ENCODE measurements around the gene R3HDM2. TPM values are rescaled to one million over a fixed set of nuclear protein-coding genes. Genes with fewer than 3 reads are reported as not detected.

Gene R3HDM2
- total RNA-seq, 6 experiments from 2014 or later, result 33.7 to 39.4 (median 37.9) TPM

- H3K9me3 Mint-ChIP-seq, result no peaks in the 10 kb centered on the region; the same call in 1 of the 2 replicates
- peaks cover 23% of the 10 kb centered on the region; the same call in 1 of the 2 replicates for H3K36me3 Mint-ChIP-seq (ENCODE audit: low read depth)
- peaks cover 15% of the 10 kb centered on the region for H3K4me1 Mint-ChIP-seq (ENCODE audit: low read depth)
- H3K27ac Mint-ChIP-seq, result peak overlapping the region; percentile 25; the same call in 1 of the 2 replicates
- H3K27me3 Mint-ChIP-seq (ENCODE audit: insufficient read depth), result peaks cover 22% of the 10 kb centered on the region
- 0 out of 2 replicates have a peak overlapping the region, but pooled peaks have one; percentile 11 for H3K4me3 Mint-ChIP-seq
- no peak for DNase-seq
- TF ChIP-seq CTCF (IDR thresholded peaks at IDR 0.05), result no peak
Observed at GRCh38 chr12:57209916-57210315, 220.9 kb downstream of the R3HDM2 start.

GRCh38 chr12:57208631-57209282, 222.1 kb downstream of the R3HDM2 start:
- DNase-seq, result no peak

GRCh38 chr12:57207731-57208630, 222.9 kb downstream of the R3HDM2 start:
- no peak overlapping the region; the same call in 1 of the 2 replicates for H3K27ac Mint-ChIP-seq
- no peaks in the 10 kb centered on the region for H3K4me1 Mint-ChIP-seq (ENCODE audit: low read depth)
- no peak for DNase-seq
- no peaks in the 10 kb centered on the region; the same call in 1 of the 2 replicates for H3K9me3 Mint-ChIP-seq
- H3K4me3 Mint-ChIP-seq, result no peak overlapping the region
- H3K27me3 Mint-ChIP-seq (ENCODE audit: insufficient read depth), result peaks cover 13% of the 10 kb centered on the region
- peaks cover 13% of the 10 kb centered on the region; the same call in 1 of the 2 replicates for H3K36me3 Mint-ChIP-seq (ENCODE audit: low read depth)
- TF ChIP-seq CTCF (IDR thresholded peaks at IDR 0.05), result no peak

More at GRCh38 chr12:57208631-57209282, 222.1 kb downstream of the R3HDM2 start:
- peaks cover 6% of the 10 kb centered on the region for H3K4me1 Mint-ChIP-seq (ENCODE audit: low read depth)
- TF ChIP-seq CTCF (IDR thresholded peaks at IDR 0.05), result no peak
- peaks cover 19% of the 10 kb centered on the region; the same call in 1 of the 2 replicates for H3K36me3 Mint-ChIP-seq (ENCODE audit: low read depth)
- H3K4me3 Mint-ChIP-seq, result no peak overlapping the region
- H3K27ac Mint-ChIP-seq, result no peak overlapping the region; the same call in 1 of the 2 replicates
- no peaks in the 10 kb centered on the region; the same call in 1 of the 2 replicates for H3K9me3 Mint-ChIP-seq
- peaks cover 13% of the 10 kb centered on the region for H3K27me3 Mint-ChIP-seq (ENCODE audit: insufficient read depth)

- peaks cover 18% of the 10 kb centered on the region; the same call in 1 of the 2 replicates for H3K36me3 Mint-ChIP-seq (ENCODE audit: low read depth)
- no peaks in the 10 kb centered on the region for H3K4me1 Mint-ChIP-seq (ENCODE audit: low read depth)
- no peak for DNase-seq
- H3K9me3 Mint-ChIP-seq, result no peaks in the 10 kb centered on the region; the same call in 1 of the 2 replicates
- no peak overlapping the region for H3K4me3 Mint-ChIP-seq
- peaks cover 16% of the 10 kb centered on the region for H3K27me3 Mint-ChIP-seq (ENCODE audit: insufficient read depth)
- H3K27ac Mint-ChIP-seq, result no peak overlapping the region
- TF ChIP-seq CTCF (IDR thresholded peaks at IDR 0.05), result no peak
Observed at GRCh38 chr12:57205931-57206330, 224.9 kb downstream of the R3HDM2 start.

GRCh38 chr12:57205186-57205585, 225.7 kb downstream of the R3HDM2 start:
- TF ChIP-seq CTCF (IDR thresholded peaks at IDR 0.05), result no peak
- Mint-ChIP-seq H3K36me3 (ENCODE audit: low read depth) (peaks cover 18% of the 10 kb centered on the region; the same call in 1 of the 2 replicates), H3K9me3 (no peaks in the 10 kb centered on the region; the same call in 1 of the 2 replicates), H3K27me3 (ENCODE audit: insufficient read depth) (peaks cover 16% of the 10 kb centered on the region), H3K4me1 (ENCODE audit: low read depth) (no peaks in the 10 kb centered on the region), H3K4me3 (no peak overlapping the region), H3K27ac (no peak overlapping the region)
- no peak for DNase-seq
